ENCODE data around the gene TSPAN19.

GRCh38 chr12:84983289-84983688 lies 52.8 kb downstream of the TSPAN19 start:
- no peak for TF ChIP-seq RFX5 (IDR thresholded peaks at IDR 0.05; ENCODE audit: low read length)
- TF ChIP-seq RXRA (IDR thresholded peaks at IDR 0.05; ENCODE audit: borderline replicate concordance, low read depth), result no peak
- no peak for TF ChIP-seq RCOR1 (IDR thresholded peaks at IDR 0.05; ENCODE audit: low read length)
- TF ChIP-seq YY1 (IDR thresholded peaks at IDR 0.05; ENCODE audit: low read depth), result no peak
- TF ChIP-seq ELF1 (IDR thresholded peaks at IDR 0.05), result no peak
- no peak for TF ChIP-seq CTCF (IDR thresholded peaks at IDR 0.05)

Data from SK-N-SH (cell line).